Measurements from ENCODE around the gene PRKG2.

PRKG2 gene

DNA sequence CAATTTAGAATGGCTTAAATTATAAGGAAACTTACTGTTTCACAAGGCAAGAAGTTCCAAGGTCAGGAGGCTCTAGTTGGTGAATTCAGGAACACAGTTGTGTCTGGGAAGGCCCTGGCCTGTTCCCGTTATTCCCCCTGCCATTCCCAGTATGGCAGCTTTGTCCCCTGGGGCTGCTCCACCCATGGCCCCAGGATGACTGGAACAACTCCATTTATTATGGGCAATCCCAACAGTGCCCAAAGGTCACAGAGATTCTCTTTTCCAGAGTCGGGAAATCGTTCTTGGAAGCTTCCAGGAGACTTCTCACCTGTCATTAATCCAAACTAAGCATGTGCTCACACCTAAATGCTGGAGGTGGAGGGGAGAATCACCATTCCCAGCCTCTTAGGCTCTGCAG lies 2.8 kb upstream of the PRKG2 start:
- no peak for DNase-seq

DNA sequence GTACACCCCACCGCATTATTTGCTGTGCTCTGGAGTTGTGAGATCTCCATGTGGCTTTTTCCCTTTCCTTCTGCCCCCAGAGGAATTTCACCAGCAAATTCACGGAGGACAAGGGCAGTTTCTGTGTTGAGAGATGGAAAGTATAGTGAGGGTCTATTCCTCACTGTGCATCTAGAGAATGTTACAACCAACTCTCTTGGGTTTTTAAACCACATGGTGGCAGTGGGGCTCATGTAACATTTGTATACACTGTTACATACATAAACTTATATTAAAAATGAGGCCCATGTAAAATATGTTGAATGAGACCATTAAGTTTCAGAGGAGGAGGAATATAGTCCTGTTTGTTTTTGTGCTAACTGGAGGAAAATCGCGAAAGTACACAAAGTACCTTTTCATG lies 909 bp upstream of the PRKG2 start:
- no peak for DNase-seq

DNA sequence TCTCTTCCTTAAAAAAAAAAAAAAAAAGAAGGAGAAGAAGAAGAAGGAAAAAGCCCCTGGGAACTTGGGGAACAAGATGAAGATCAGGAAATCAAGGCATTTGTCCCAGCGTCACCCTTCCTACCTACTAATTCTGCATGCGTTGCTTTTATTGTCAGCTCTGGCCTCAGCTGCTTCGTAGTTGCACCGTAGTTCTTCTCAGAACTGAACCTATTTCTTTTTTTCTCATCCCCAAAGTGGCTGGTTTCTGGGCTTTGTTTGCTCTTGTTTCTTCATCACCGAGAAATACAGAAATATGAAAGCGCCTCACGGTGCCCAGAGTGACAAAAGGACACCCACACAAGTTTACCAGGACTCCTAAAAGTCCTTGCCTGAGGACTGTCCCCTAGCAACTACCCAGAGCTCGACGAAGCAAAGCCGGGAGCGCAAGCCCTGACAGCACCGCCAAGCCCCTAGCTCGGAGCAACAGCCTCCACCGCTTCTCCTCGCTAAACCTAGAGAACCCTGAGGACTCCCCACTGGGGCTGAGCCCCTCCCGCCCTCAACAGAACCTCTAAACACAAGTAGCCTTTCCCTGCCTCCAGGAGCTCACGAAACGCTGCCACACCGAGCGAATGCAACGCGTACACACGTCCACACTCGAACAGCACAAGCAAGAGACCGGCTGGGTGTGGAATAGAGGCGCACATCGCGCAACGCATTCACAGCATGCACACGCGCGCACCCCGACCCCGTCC lies 710 bp downstream of the PRKG2 start:
- DNase-seq, result no peak

DNA sequence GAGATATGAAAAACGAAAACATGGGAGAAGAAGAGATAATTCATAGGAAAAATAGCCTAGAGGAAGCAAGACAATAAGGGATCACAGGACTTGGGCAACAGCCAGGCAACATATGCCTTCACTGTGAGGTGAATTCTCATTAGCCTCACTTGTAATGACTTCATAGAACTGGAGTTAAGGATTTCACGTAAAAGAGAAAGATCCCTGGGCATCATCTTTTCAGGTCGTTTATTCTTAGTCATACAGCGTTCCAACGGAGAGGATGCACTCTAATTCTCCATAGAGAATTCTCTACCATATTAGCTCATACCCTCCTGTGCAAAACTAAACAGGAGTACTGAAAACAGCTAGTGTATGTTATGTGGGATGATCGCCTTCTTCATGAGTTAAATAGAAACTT lies 1.4 kb downstream of the PRKG2 start:
- no peak for DNase-seq

DNA sequence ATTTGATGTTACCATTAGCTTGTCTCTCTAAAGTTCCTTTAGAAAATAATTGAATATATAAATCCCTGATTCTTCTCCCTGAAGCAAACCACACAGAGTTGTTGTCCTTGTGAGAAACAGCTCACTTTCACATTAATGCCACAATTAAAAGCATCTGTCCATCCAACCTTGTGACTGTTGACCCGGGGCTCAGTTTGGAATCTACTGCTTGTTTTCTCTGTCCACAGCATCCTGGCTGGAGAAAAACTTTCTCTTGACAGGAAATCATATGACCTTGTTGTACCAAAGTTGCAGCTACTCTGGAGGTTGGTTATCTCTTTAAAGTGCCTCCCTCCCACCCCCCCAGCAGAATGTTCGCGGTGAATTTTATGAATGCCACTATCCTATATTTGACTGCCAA lies 3.1 kb downstream of the PRKG2 start:
- DNase-seq, result no peak

DNA sequence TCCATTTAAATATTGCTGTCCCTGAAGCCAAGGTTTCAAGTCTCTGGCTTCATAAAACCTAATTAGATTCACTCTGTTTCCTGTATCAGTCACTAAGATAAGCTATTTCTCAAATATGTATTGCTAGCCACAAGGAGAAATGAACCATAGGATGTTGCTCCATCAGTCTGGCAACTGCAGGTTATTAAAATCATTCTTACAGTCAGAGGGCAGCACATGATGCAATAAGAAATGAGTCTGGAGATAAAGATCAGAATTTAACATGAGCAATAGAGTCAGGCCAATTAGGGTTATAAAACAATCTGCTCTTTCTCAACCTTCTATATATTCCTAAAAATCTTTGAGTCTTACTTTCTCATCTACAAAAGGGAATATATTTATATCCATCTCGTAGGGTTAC lies 7.2 kb downstream of the PRKG2 start:
- DNase-seq, result no peak

DNA sequence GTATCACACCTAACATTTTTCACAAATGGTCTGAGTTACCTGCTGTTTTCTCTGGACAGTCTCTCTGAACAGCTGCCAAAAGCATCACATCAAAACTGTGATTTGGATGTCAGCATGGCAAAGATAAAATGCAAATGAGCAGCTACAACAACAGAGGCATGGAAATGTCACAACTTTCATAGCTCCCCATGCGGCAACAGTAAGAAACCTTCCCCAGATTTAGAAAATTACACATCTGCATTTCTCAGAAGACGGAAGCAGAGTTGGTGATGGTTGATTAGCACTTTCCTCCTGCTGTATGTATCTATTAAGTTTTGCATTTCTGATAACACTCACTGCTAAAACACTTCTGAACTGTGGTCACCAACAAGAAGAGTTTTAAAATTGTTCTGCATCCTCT lies 9.7 kb downstream of the PRKG2 start:
- no peak for DNase-seq

DNA sequence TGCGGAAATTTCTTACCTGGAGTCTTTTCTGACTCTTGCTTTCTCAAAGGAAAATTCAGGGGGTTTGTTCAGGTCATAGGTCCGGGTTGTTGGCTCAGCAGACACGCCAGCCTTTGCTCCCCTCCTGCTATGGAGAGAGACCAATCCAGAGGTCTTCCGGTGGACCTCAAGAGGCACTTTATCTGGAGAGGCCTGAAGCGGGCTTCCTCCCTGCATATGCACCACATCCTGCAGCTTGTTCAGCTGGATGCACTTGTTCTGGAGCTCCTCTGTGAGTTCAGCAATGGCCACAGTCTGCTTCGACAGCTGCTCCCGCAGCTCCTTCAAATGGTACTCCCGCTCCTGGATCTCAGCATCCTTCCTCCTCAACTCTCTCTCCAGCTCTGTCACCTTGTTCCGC lies 10.5 kb downstream of the PRKG2 start:
- DNase-seq, result no peak

DNA sequence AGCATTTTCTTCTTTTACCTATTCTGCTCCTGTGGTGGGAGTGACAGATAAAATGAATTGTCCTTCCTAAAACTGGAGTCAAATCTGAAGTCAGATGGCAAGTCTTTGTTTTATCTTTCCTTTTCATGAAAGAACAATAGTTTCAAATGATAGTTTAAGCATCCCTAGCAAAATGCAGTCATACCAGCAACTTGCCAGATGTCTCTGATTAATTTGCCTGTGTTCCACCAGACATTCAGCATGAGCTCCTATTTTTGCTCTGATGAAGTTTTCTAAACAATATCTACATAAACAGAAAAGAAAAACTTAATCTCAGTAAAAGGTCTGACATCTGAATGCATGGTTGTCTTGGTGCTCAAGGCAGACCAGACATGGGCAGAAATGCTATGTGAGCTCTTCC lies 15.2 kb downstream of the PRKG2 start:
- DNase-seq, result no peak

DNA sequence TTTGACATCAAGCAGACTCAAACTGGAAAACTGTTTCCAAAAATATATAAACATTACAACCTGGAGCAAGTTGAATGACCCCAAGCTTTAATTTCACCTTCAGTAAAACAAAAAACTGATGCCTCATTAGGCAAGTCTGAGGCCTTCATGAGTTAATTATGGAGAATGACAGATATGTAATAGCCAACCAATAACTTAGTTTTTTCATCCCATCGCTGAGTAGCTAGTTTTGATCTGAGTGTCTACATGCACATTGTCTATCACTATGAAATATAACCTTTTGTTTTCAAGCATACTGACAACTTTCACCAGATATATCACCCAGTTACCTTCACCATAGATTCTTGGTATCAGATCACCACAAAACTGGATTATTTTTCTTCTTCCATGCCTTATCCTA lies 16.4 kb downstream of the PRKG2 start:
- DNase-seq, result no peak

DNA sequence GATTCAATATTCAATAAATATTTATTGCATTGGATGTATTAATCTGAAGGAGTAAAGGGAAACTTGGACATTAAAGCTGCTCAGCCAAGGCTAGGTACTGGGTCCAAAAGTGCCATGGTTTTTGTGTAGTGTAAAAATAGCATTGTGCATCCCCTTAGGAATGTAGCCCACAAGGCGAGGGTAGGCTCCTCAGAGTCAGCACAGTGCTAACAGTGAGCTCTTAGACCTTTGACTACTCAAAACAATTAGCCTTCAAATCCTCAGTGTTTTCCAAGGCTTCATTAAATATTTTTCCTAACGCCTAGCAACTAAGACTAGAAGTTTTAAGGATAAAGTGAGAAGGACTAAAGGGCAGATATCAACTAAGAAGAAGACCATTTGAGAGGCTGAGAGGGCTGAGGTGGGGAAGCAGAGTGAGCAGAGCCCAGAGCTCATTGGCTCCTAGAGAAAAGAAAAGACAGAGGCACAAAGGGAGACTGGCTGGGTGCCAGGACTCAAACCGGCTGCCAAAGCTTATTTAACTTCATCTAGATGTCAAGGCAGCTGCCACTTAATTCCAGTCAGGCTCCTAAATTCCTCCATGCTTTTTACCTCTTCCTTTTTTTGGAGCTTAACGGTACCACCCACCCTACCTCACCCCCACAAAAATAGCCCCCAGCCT lies 17.0 kb downstream of the PRKG2 start:
- no peak for DNase-seq

DNA sequence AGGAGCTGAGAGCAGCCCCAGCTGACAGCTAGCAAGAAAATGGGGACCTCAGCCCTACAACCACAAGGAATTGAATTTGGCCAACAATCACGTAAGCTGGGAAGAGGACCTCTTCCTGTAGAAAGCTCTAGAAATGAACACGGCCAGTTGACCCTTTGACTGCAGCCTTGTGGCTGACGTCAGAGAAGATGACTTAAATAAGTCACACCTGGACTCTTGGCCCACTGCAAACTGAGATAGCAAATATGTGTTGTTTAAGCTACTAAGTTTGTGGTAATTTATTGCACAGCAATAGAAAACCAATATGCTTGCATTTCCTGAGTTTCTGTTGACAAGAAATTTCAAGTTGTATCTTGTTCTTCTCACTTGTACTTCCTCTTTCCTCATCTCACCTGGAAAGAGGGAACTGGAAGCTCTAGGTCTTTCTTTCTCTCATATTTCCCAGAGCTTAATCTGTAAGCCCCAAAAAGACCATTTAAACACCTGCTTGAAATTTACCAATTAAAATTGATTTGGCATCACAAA lies 18.8 kb downstream of the PRKG2 start:
- DNase-seq, result no peak

DNA sequence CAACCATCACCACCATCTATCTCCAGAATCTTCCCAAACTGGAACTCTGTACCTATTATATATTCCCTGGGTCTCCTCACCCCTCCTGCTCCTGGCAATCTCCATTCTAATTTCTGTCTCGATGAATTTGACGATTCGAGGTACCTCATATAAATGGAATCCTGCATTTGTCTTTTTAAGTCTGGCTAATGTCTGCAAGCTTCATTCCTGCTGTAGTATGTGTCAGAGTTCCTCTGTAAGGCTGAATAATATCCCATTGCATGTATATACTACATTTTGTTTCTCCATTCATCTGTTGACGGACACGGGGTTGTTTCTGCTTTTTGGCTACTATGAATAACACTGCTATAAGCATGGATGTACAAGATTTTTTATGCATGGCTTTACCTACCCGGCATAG lies 19.5 kb downstream of the PRKG2 start:
- no peak for DNase-seq

DNA sequence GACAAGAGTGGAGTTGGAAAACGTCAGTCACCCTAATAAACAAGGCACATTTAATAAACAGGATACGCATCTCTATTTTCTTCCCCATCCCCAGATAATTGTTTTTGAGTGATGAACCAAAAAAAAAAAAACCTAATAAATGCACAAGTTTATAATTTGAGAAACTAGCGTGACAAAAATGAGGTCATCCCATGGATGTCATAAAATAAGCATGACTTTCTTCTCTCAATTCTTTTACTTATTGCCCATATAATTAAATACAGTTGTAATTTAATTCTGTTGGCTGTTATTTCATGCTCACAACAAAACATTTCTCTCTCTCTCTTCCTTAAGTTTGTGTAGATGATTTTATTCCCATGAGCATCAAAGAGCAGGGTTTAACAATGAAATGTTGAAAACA lies 20.7 kb downstream of the PRKG2 start:
- no peak for DNase-seq

DNA sequence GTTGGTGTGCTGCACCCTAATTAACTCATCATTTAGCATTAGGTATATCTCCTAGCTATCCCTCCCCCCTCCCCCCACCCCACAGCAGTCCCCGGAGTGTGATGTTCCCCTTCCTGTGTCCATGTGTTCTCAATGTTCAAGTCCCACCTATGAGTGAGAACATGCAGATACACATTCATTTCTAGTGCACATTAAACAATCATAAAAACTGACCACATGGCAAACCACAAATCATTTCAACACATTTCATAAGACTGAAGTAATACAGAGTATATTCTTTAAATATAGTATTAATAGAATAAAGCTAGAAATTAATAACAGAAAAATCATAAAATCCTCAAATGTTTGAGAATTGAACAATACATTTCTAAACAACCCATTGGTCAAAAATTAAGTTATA lies 34.1 kb downstream of the PRKG2 start:
- no peak for DNase-seq

DNA sequence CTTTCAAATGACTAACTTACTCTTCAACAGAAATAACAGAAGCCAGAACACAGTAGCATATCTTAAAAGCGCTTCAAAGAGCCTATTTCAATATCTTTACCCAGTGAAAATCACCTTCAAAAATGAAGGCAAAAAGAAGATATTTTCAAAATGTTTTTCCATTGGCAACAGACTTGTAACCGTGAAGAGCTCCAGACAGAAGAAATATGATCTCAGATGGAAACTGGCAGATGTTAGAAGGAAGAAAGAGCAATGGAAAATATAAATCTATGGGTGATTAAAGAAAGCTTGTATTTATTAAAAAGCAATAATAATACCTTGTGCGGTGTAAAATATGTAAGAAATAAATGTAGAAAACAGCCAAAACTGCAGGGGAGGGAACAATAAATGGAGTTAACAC lies 35.7 kb downstream of the PRKG2 start:
- no peak for DNase-seq

DNA sequence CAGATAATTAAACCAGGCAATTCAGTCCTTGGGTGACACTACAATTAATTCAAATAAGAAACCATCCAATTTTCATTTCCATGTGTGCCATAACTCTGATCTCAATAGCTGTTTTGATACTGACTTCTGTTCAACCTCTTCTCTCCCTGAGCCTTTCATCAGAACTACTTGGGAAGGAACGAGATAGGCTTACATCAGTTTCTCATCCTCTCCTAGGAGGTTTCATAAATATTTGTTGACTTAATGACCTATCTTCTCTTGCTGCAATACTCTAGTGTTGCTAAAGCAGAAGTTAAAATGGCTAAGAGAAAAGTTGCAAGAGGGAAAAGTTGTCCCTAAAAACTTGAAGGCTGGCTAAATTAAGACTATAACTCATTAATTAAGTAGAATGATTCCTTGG lies 41.8 kb downstream of the PRKG2 start:
- no peak for DNase-seq

DNA sequence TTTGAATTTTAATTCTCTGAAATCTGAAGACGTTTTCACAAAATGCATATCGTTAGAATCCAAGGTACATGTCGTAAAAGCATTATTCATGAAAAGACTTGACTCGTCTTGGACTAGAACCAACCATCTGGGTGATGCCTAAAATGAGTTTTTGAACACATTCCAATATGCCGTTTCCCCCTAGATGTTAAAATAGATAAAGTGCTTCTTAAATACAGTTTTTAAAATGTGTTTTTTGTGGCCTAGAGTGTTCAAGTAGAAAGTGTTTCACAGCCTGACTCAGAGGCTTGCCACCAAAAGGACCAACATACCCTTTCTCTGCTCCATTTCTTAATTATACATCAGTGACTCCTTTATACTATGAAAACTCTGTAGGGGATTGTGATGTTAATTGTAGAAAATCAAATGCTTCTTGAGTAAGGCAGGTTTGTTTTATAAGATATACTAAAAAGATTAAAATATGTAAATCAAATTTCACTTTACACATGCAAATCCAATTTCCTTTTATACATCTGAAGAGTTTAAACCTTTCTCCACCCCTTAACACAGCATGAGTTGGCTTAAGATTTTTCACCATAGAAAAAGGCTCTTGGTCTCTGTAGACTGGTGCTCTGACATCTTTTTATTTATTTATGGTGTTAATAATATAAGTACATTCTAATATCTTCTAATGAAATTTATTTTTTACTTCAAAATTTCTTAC lies 48.4 kb downstream of the PRKG2 start:
- DNase-seq, result no peak

DNA sequence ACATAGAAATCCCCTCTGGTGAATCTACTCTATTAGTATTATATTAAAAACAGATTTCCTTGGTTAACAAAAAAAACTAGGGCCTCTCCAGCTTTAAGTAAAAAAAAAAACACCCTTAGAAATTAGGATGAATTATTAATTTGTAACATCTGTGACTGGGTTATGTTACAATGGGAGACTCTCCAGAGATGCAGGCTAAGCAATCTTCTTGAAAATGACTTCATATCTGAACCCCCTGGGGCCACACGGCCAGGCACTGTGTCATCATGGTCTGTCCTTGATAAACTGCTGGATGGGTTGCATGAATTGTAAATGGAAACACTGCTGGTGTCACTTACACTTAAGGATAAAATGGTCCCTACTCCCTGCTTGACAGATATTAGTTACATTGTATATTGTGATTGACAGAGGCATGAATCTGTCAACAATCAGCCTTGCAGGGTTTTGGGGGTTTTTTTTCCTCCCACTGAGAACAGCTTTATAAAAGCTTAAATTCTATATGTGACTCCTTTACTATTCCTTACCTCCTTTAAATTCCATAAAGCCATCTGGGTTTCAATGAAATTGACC lies 49.1 kb downstream of the PRKG2 start:
- DNase-seq, result no peak

DNA sequence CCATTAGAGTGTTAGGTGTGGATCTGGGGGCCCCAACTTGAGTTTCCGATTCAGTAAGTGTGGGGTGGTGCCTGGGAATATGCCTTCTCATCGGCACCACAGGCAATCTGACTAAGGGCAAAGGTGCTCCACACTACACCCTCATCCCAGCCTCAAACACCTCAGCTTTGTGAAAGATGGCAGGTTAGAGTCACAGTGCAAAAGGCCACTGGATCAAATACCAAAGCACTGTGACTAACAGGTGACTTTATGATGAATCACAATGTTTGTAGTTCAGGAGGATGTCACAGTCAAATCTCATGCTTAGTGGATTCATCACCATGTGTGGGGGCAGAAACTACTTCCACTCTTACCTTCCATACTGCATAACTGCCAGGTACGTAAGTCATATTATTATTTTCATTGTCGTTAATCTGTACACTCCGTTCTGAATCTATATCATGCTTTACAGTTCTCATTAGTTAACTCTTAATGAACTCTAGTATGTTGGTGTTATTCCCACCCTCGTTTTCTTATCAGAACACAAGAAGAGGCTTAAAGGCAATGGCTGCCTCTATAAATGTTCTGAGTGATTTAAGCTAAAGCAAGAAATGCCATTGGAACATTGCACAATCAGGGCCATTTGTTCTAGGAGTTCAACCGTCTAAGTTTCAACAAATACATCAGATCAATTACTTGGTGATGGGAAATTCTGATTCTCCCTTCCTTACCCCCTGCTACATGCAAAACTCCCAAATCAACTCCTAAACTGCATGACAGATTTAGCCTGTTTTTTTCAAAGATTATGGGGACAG lies 50.2 kb downstream of the PRKG2 start:
- DNase-seq, result no peak

DNA sequence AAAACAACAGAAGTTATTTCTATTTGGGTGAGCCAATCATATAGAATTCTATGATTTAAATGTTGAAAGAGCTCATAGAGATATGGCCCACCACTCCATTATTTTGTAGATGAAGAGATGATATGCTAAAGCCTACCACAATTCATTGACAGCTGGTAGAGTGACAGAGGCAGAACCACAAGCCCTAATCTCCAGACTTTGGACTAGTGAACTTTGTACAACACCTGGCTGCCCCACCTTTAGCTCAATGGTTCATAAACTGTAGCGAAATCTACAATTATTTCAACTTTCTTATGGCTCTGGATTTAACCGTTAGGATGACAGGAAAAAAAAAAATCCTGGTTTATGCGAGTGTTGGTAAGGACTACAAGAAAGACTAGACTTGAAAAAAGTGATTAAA lies 50.9 kb downstream of the PRKG2 start:
- DNase-seq, result no peak

DNA sequence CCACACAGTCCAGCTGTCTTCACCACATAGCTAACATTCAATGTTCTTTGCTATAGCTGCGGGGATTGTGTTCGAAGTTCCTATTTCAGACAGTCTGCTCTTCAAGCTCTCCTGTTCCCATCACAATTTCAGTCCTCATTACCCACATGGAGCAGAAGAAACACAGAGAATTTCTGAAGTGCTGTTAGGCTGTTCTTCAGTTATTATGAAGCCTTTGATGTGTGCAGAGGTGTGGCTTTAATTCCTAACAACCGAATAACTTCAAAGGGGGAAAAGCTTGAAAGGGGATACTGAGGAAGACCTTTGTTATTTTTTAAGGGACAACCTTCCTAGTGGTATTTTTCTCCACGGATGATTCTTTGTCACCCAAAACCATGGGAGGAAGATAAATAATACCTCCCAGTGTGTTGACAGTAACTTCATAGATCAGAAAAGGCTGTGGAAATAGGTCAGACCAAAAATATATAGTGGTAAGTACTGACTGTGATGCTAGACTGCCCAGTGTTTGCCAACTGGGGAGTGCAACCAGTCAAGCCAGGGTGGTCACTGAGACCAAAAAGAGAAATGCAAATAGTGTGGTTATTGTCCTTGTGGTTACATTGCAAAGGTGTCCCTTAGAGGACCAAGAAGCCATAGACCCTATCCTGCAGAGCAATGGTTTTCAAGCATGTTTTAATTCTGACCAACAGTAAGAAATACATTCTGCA lies 52.1 kb downstream of the PRKG2 start:
- no peak for DNase-seq
